Placental pericyte (primary cell): ENCODE data around the gene CNBP. TPM values are rescaled to one million over a fixed set of nuclear protein-coding genes. Genes with fewer than 3 reads are reported as not detected.

Experiments
- small RNA-seq: library from RNA; depleted of rRNA; stranded (forward); fragments of <200 nt; gene quantifications from one replicate; pipeline ENCODE3, GENCODE V24; 2012; ENCODE audit warnings: low replicate concordance
- total RNA-seq: library from RNA; depleted of rRNA; stranded (reverse); fragments of >200 nt; gene quantifications from 2 replicates; pipeline ENCODE4 v1.2.3, GENCODE V29; 2012

CNBP gene
- total RNA-seq, result 264 and 269 TPM in 2 replicates

GRCh38 chr3:129183569-129184395 lies at the start of gene CNBP:
Gene CNBP (minus strand): TSS chr3:129183896. CDS start chr3:129171757, 12,139 bp downstream.

GRCh38 chr3:129160891-129161859 lies 22.5 kb downstream of the CNBP start, which contains the start of gene ISY1:
Gene ISY1 (minus strand): TSS chr3:129161063. CDS start chr3:129160975, 88 bp downstream.

GRCh38 chr3:129121792-129122411 lies 61.8 kb downstream of the CNBP start, which contains the start of gene RAB43:
Gene RAB43 (minus strand): TSS chr3:129121804. CDS start chr3:129121489, 315 bp downstream.

Small RNA genes within 50 kb of the gene (small RNA-seq; reads per million reads assigned to genes)
- gene RPS27P12, result not detected

Other genes with a start within 250 kb of the CNBP start
- 0.14 TPM in 1 of 2 replicates, not detected in the other for gene CFAP92, start 189.8 kb downstream of the CNBP start, total RNA-seq
- gene EFCC1, start 182.6 kb downstream of the CNBP start, total RNA-seq, result under 0.01 and 0.86 TPM in 2 replicates
- gene GP9, start 123.1 kb downstream of the CNBP start, total RNA-seq, result not detected in 2 replicates
- 21.4 and 38.2 TPM in 2 replicates for gene RAB43, start 62.1 kb downstream of the CNBP start, total RNA-seq
- gene ISY1, start 22.8 kb downstream of the CNBP start, total RNA-seq, result 25.8 and 25.9 TPM in 2 replicates
- 452 and 528 TPM in 2 replicates for gene COPG1, start 65.7 kb upstream of the CNBP start, total RNA-seq
- gene HMCES, start 95.0 kb upstream of the CNBP start, total RNA-seq, result 20.9 and 22.8 TPM in 2 replicates
- under 0.01 and 0.22 TPM in 2 replicates for gene EFCAB12, start 244.7 kb upstream of the CNBP start, total RNA-seq